HepG2 (cell line): Measurements from ENCODE around the gene SH3PXD2A. TPM values are rescaled to one million over a fixed set of nuclear protein-coding genes. Genes with fewer than 3 reads are reported as not detected.

ENCODE experiments used
- DMTF1 ChIP-seq: sonication (generic); formaldehyde crosslinking; IDR thresholded peaks from 2 replicates; pipeline ENCODE4 v1.4.0; 2020; ENCODE audit warnings: mild to moderate bottlenecking, missing genetic modification reagents
- DZIP1 ChIP-seq: sonication (generic); formaldehyde crosslinking; IDR thresholded peaks from 2 replicates; pipeline ENCODE4 v1.5.0; 2020; ENCODE audit warnings: mild to moderate bottlenecking, missing genetic modification reagents
- GTF3A ChIP-seq: sonication (generic); formaldehyde crosslinking; conservative IDR thresholded peaks from 2 replicates; pipeline ENCODE4 v1.4.0; 2020; ENCODE audit warnings: mild to moderate bottlenecking, missing genetic modification reagents
- HNF4A ChIP-seq: sonication (generic); formaldehyde crosslinking; IDR thresholded peaks from 2 replicates; pipeline ENCODE4 v1.4.0; 2020; ENCODE audit warnings: missing genetic modification reagents
- JUN ChIP-seq: sonication (generic); formaldehyde crosslinking; IDR thresholded peaks from 2 replicates; pipeline ENCODE4 v1.4.0; 2020; ENCODE audit warnings: mild to moderate bottlenecking, missing genetic modification reagents
- NONO ChIP-seq, 2 experiments: fragments of 450-650 bp in 1 of 2; sonication (generic) in 1 of 2; formaldehyde crosslinking in 1 of 2; IDR thresholded peaks in 1 of 2; conservative IDR thresholded peaks in 1 of 2; 2 replicates each; pipeline versions ENCODE4 v1.6.1 to v1.8.0; 2017 to 2022; ENCODE audit warnings: mild to moderate bottlenecking in 1 of 2, missing genetic modification reagents in 1 of 2, moderate library complexity in 1 of 2
- PCBP2 ChIP-seq: fragments of 200-400 bp; formaldehyde crosslinking; optimal IDR thresholded peaks from 2 replicates; pipeline ENCODE3; 2018; ENCODE audit warnings: low read length, low read depth; ENCODE audit not compliant: poor library complexity, severe bottlenecking
- PRDM15 ChIP-seq: sonication (generic); formaldehyde crosslinking; IDR thresholded peaks from 2 replicates; pipeline ENCODE4 v1.4.0; 2020; ENCODE audit warnings: missing genetic modification reagents
- ZBTB3 ChIP-seq: sonication (generic); formaldehyde crosslinking; IDR thresholded peaks from 2 replicates; pipeline ENCODE4 v1.4.0; 2020; ENCODE audit warnings: low read depth, mild to moderate bottlenecking, moderate library complexity, missing genetic modification reagents, borderline replicate concordance
- ZFP90 ChIP-seq: sonication (generic); formaldehyde crosslinking; IDR thresholded peaks from 2 replicates; pipeline ENCODE4 v1.8.0; 2022; ENCODE audit warnings: missing genetic modification reagents, mild to moderate bottlenecking, inconsistent platforms, borderline replicate concordance
- ZKSCAN5 ChIP-seq: sonication (generic); formaldehyde crosslinking; IDR thresholded peaks from 2 replicates; pipeline ENCODE4 v1.5.1; 2020; ENCODE audit warnings: mild to moderate bottlenecking, missing genetic modification reagents
- ZNF230 ChIP-seq: sonication (generic); formaldehyde crosslinking; IDR thresholded peaks from 2 replicates; pipeline ENCODE4 v1.4.0; 2020; ENCODE audit warnings: mild to moderate bottlenecking, missing genetic modification reagents
- ZNF337 ChIP-seq: sonication (generic); formaldehyde crosslinking; IDR thresholded peaks from 2 replicates; pipeline ENCODE4 v1.5.1; 2020; ENCODE audit warnings: missing genetic modification reagents, low read depth, mild to moderate bottlenecking, borderline replicate concordance
- ZNF550 ChIP-seq: sonication (generic); formaldehyde crosslinking; IDR thresholded peaks from 2 replicates; pipeline ENCODE4 v1.4.0; 2020; ENCODE audit warnings: mild to moderate bottlenecking, missing genetic modification reagents, borderline replicate concordance
- ZNF619 ChIP-seq: sonication (generic); formaldehyde crosslinking; IDR thresholded peaks from 2 replicates; pipeline ENCODE4 v1.4.0; 2020; ENCODE audit warnings: mild to moderate bottlenecking, missing genetic modification reagents
- ZNF713 ChIP-seq: sonication (generic); formaldehyde crosslinking; IDR thresholded peaks from 2 replicates; pipeline ENCODE4 v1.4.0; 2020; ENCODE audit warnings: mild to moderate bottlenecking, missing genetic modification reagents
- ZNF850 ChIP-seq: sonication (generic); formaldehyde crosslinking; conservative IDR thresholded peaks from 2 replicates; pipeline ENCODE4 v1.9.0; 2021; ENCODE audit warnings: mild to moderate bottlenecking, missing genetic modification reagents
- ZZZ3 ChIP-seq: sonication (generic); formaldehyde crosslinking; IDR thresholded peaks from 2 replicates; pipeline ENCODE4 v1.4.0; 2020; ENCODE audit warnings: missing genetic modification reagents, mild to moderate bottlenecking, borderline replicate concordance
- polyA plus RNA-seq, 8 experiments: library from polyadenylated mRNA; depleted of rRNA in 3 of 8; stranded (reverse) in 7 of 8; unstranded in 1 of 8; fragments of >200 nt; fragmentation: Illumina TruSeq in 4 of 8; extraction: Trizol in 4 of 8; gene quantifications; 2 replicates each; pipeline versions ENCODE4 v1.2.1 to v1.2.3, GENCODE V29; 2011 to 2016; ENCODE audit warnings: low read depth in 4 of 8, missing spikeins in 1 of 8, mixed read lengths in 1 of 8; ENCODE audit not compliant: insufficient read depth in 1 of 8
- total RNA-seq, 5 experiments: library from RNA; depleted of rRNA; stranded (reverse); fragments of >200 nt; fragmentation: Illumina TruSeq; extraction: Trizol; gene quantifications; 2 replicates each; pipeline ENCODE4 v1.2.3, GENCODE V29; 2016; ENCODE audit warnings: low read depth in 1 of 5

Gene SH3PXD2A
- total and polyA plus RNA-seq, 2 of the 13 experiments (the other 11 are each of a cell fraction or from before 2014, with no cell fraction given) = 11.1 to 11.3 TPM

- TF ChIP-seq DZIP1 (CRISPR knock-in tag) = no peak
- TF ChIP-seq ZFP90 (CRISPR knock-in tag) = peak; percentile 55; the same call in 1 of the 2 replicates
- peak; percentile 99 for TF ChIP-seq HNF4A (CRISPR knock-in tag)
- no peak for TF ChIP-seq NONO (IDR thresholded peaks at IDR 0.05)
- peak; percentile 96 for TF ChIP-seq NONO (CRISPR knock-in tag; conservative IDR thresholded peaks at IDR 0.05)
- 0 out of 2 replicates have a peak, but pooled peaks have one; percentile 71 for TF ChIP-seq DMTF1 (CRISPR knock-in tag)
- 0 out of 2 replicates have a peak, but pooled peaks have one; percentile 58 for TF ChIP-seq GTF3A (CRISPR knock-in tag)
- TF ChIP-seq PRDM15 (CRISPR knock-in tag) = peak; percentile 87
- TF ChIP-seq ZNF850 (CRISPR knock-in tag) = no peak
- TF ChIP-seq ZKSCAN5 (CRISPR knock-in tag) = 0 out of 2 replicates have a peak, but pooled peaks have one; percentile 34
- TF ChIP-seq ZNF230 = peak; percentile 86; the same call in 1 of the 2 replicates
- TF ChIP-seq ZZZ3 (CRISPR knock-in tag) = no peak
- TF ChIP-seq PCBP2 = no peak
- no peak for TF ChIP-seq ZNF550 (CRISPR knock-in tag)
- peak; percentile 70; the same call in 1 of the 2 replicates for TF ChIP-seq ZBTB3
- peak; percentile 89 for TF ChIP-seq JUN (CRISPR knock-in tag)
- TF ChIP-seq ZNF337 = no peak
- peak; percentile 83; the same call in 1 of the 2 replicates for TF ChIP-seq ZNF713
- 0 out of 2 replicates have a peak, but pooled peaks have one; percentile 33 for TF ChIP-seq ZNF619
Observed at GRCh38 chr10:103793920-103794883, 61.2 kb downstream of the SH3PXD2A start (continued).
